KMS-11 (cell line): ENCODE results near the gene ZDHHC24.

Experiments
- H2AFZ ChIP-seq: fragments of 200-600 bp; sonication (generic); 2 replicates; pipeline ENCODE4 v1.6.1; 2016; ENCODE audit warnings: antibody characterized with exemption, mixed run types, low read depth
- H3K27ac ChIP-seq: fragments of 200-600 bp; sonication (generic); 2 replicates; pipeline ENCODE4 v1.6.1; 2016; ENCODE audit warnings: mild to moderate bottlenecking, mixed run types
- H3K27me3 ChIP-seq: fragments of 200-600 bp; sonication (generic); 2 replicates; pipeline ENCODE4 v1.6.1; 2017; ENCODE audit warnings: mild to moderate bottlenecking, low read depth, mixed run types, moderate library complexity; ENCODE audit not compliant: insufficient read depth
- H3K36me3 ChIP-seq: fragments of 200-600 bp; sonication (generic); 2 replicates; pipeline ENCODE4 v1.6.1; 2017; ENCODE audit warnings: mild to moderate bottlenecking, mixed run types; ENCODE audit not compliant: insufficient read depth
- H3K4me1 ChIP-seq: fragments of 200-600 bp; sonication (generic); 2 replicates; pipeline ENCODE4 v1.6.1; 2016; ENCODE audit warnings: mild to moderate bottlenecking, low read depth, mixed run types; ENCODE audit not compliant: poor library complexity, severe bottlenecking
- H3K4me2 ChIP-seq: fragments of 200-600 bp; sonication (generic); 2 replicates; pipeline ENCODE4 v1.7.0; 2016; ENCODE audit warnings: mild to moderate bottlenecking, mixed run types
- H3K4me3 ChIP-seq: fragments of 200-600 bp; sonication (generic); IDR thresholded peaks from 2 replicates; pipeline ENCODE4 v1.6.1; 2017; ENCODE audit warnings: low read depth, low read length, mixed read lengths; ENCODE audit not compliant: insufficient read depth
- H3K79me2 ChIP-seq: fragments of 200-600 bp; sonication (generic); 2 replicates; pipeline ENCODE4 v1.6.1; 2016; ENCODE audit warnings: low read depth, mixed run types; ENCODE audit not compliant: insufficient read depth
- H3K9ac ChIP-seq: fragments of 200-600 bp; sonication (generic); 2 replicates; pipeline ENCODE4 v1.6.1; 2016; ENCODE audit warnings: mild to moderate bottlenecking, mixed run types
- H4K20me1 ChIP-seq: fragments of 200-600 bp; sonication (generic); 2 replicates; pipeline ENCODE4 v1.6.1; 2016; ENCODE audit warnings: mild to moderate bottlenecking, mixed run types; ENCODE audit not compliant: insufficient read depth
- CTCF ChIP-seq: fragments of 200-600 bp; sonication (generic); conservative IDR thresholded peaks from 2 replicates; pipeline ENCODE4 v1.6.1; 2017; ENCODE audit warnings: low read depth, mild to moderate bottlenecking, antibody characterized with exemption, low read length, moderate library complexity, mixed read lengths

Gene ZDHHC24

DNA sequence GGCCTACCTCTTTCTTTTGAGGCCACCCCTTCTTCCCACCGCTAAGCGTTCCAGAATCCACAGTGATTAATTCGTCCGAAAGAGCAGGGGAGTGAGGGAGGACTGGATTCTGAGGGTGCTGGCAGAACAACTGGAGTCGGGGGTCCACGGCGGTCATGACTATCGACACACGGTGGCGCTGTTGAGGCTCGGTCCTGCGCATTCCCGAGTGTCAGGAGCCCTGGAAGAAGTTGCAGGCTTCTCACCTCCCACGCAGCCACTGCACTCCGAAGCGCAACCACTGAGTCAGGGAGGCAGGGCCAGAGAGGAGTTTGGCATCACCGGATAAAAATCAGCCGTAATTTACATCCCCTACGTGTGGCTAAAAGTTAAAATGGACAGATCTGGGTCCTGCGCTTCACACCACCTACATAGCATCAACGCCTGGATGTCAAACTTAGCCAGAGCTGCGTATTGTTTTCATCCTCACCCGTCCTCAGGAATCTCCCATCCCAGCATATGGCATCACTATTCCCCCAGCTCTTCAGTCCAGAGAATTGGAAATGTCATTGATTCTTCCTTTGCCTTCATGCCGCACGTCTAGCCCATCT, 33.3 kb upstream of the ZDHHC24 start:
- peak; percentile 39; the same call in 1 of the 2 replicates for TF ChIP-seq CTCF
- Histone ChIP-seq H3K4me2 (no peak overlapping the region), H3K79me2 (no peaks in the 10 kb centered on the region), H3K4me1 (no peaks in the 10 kb centered on the region), H3K27ac (no peak overlapping the region), H4K20me1 (no peaks in the 10 kb centered on the region), H3K4me3 (no peak overlapping the region), H3K9ac (no peak overlapping the region), H3K36me3 (no peaks in the 10 kb centered on the region), H3K27me3 (peaks cover 16% of the 10 kb centered on the region; the same call in 1 of the 2 replicates), H2AFZ (no peak overlapping the region)

- Histone ChIP-seq H3K4me3 (no peak overlapping the region), H3K27me3 (peaks cover 22% of the 10 kb centered on the region; the same call in 1 of the 2 replicates), H3K27ac (no peak overlapping the region), H3K9ac (no peak overlapping the region), H2AFZ (no peak overlapping the region), H3K36me3 (no peaks in the 10 kb centered on the region), H3K4me2 (no peak overlapping the region), H3K79me2 (no peaks in the 10 kb centered on the region), H3K4me1 (no peaks in the 10 kb centered on the region), H4K20me1 (no peaks in the 10 kb centered on the region)
- TF ChIP-seq CTCF = no peak
Measured at GRCh38 chr11:66570850-66571180, 25.0 kb upstream of the ZDHHC24 start.

GRCh38 chr11:66570079-66570849, 24.4 kb upstream of the ZDHHC24 start:
- Histone ChIP-seq H4K20me1 (no peaks in the 10 kb centered on the region), H2AFZ (no peak overlapping the region), H3K36me3 (no peaks in the 10 kb centered on the region), H3K27me3 (peaks cover 16% of the 10 kb centered on the region; the same call in 1 of the 2 replicates), H3K27ac (no peak overlapping the region), H3K4me1 (no peaks in the 10 kb centered on the region), H3K9ac (no peak overlapping the region), H3K79me2 (no peaks in the 10 kb centered on the region), H3K4me3 (no peak overlapping the region), H3K4me2 (no peak overlapping the region)
- TF ChIP-seq CTCF = no peak

- no peaks in the 10 kb centered on the region for H3K36me3 ChIP-seq
- H3K4me2 ChIP-seq = no peak overlapping the region
- H4K20me1 ChIP-seq = no peaks in the 10 kb centered on the region
- H3K4me1 ChIP-seq = no peaks in the 10 kb centered on the region
- TF ChIP-seq CTCF = no peak
- no peaks in the 10 kb centered on the region for H3K79me2 ChIP-seq
- peaks cover 6% of the 10 kb centered on the region; the same call in 1 of the 2 replicates for H3K27me3 ChIP-seq
- peak overlapping the region; percentile 60; the same call in 1 of the 2 replicates for H2AFZ ChIP-seq
- H3K9ac ChIP-seq = no peak overlapping the region
- H3K27ac ChIP-seq = no peak overlapping the region
- H3K4me3 ChIP-seq = no peak overlapping the region
Measured at GRCh38 chr11:66569076-66569475, 23.2 kb upstream of the ZDHHC24 start.
